GM12864 (cell line): ENCODE measurements around the gene THSD7A.

Experiments used
- DNase-seq: peaks from one replicate; pipeline ENCODE4 v3.0.0-alpha.2; 2011; ENCODE audit warnings: low read depth
- H3K4me3 ChIP-seq: 2 replicates; pipeline ENCODE4 v1.5.1; 2011; ENCODE audit warnings: mild to moderate bottlenecking, low read depth, low read length, control low read depth
- CTCF ChIP-seq: IDR thresholded peaks from 2 replicates; pipeline ENCODE4 v1.5.1; 2011; ENCODE audit warnings: low read depth, mild to moderate bottlenecking, moderate library complexity, low read length, control low read depth, inconsistent platforms; ENCODE audit errors: missing control alignments

The THSD7A gene

DNA sequence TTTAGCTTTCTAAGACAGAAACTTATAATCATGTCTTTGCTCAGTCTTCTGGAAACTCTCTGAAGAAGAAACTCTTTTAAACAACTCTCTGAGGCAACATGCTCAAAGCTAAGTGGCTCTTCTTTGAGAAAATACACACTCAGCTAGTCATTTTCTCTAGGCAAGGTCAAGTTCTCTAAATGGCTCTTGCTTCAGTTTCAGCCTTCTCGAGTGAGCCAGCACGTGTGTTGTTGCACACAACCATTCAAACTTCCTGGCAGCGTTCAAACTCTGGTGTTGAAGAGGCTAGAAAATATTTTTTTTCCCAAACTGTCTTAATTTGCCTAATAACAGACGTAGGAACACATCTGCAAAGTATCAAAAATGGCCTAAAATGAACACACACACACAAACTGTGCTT lies 129.1 kb downstream of the THSD7A start:
- no peak overlapping the region for H3K4me3 ChIP-seq
- no peak for TF ChIP-seq CTCF
- DNase-seq = no peak

GRCh38 chr7:11701829-11702560 lies 130.0 kb downstream of the THSD7A start:
- H3K4me3 ChIP-seq = no peak overlapping the region
- no peak for TF ChIP-seq CTCF
- no peak for DNase-seq

DNA sequence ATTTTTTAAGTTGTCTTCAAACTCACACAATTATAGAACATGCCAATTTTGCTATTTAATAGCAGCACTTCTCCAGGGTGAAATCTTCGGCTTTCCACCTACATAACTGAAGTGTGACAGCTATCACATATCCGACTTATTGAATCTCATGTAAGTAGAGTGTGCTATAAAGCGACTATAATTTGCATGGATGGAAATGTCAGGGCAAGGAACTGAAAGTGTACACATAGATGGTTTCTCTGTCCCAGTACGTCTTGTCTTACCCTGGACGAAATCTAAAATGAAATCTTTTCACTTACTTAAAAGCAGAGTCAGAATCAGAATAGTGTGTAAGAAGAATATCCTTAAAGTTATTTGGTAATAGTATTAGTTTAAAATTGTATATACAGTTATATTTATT lies 132.3 kb downstream of the THSD7A start:
- H3K4me3 ChIP-seq = no peak overlapping the region
- DNase-seq = no peak
- TF ChIP-seq CTCF = no peak

GRCh38 chr7:11698384-11698871 lies 133.6 kb downstream of the THSD7A start:
- no peak overlapping the region for H3K4me3 ChIP-seq
- no peak for DNase-seq
- TF ChIP-seq CTCF = no peak

DNA sequence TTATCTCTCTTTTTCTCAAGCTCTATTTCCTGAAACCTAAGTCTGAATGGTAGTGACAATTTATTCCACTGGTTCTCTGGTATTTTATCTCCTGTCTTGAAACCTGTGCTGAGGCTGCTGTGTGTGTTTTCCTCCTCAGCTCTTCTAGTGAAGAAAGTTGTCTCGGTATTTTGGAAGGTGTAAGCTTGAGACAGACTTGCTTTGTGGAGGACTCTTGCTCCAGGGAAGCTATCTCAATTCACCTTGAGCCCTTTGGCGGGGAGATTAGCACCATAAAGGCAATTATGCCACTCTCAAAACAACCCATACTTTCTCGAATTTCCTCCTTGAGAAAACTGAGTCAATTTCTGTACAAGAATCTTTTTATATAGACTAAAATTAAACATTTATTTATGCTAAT lies 141.6 kb downstream of the THSD7A start:
- H3K4me3 ChIP-seq = no peak overlapping the region
- no peak for DNase-seq
- TF ChIP-seq CTCF = no peak

DNA sequence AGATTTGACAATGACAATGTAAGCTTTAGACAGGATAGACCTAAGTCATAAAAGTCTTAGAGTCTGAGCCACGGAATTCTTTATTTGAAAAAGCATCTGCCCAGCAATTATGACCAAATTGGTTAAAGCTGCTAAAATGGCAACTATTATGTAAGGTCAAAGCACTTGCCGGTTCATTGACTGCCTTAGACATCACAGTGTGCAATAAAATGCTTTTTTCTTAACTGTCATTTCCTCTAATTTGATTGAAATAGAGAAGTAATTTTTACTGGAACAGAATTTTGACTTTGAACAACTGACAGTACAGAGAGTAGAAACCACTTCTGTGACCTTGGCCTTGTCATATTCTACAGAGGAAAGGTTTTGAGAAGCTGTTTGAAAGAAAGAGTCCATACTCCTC lies 142.9 kb downstream of the THSD7A start:
- no peak for TF ChIP-seq CTCF
- no peak overlapping the region for H3K4me3 ChIP-seq
- DNase-seq = no peak

DNA sequence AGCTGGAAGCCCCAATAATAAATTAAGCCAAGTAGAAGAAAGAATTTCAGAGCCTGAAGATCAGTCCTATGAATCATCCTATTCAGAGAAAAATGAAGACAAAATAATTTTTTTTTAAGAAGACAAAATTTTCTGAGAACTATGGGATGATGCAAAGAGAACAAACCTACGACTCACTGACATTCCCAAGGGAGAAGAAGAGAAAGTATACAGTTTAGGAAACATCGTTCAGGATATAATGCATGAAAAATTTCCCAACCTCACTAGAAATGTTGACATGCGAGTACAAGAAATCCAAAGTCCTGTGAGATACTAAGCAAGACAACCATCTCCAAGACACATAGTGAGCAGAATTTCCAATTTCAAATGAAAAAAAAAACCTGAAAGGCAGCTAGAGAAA lies 150.5 kb downstream of the THSD7A start:
- TF ChIP-seq CTCF = no peak
- H3K4me3 ChIP-seq = no peak overlapping the region
- DNase-seq = no peak
